ENCODE results near the gene SLC17A5.

DNA sequence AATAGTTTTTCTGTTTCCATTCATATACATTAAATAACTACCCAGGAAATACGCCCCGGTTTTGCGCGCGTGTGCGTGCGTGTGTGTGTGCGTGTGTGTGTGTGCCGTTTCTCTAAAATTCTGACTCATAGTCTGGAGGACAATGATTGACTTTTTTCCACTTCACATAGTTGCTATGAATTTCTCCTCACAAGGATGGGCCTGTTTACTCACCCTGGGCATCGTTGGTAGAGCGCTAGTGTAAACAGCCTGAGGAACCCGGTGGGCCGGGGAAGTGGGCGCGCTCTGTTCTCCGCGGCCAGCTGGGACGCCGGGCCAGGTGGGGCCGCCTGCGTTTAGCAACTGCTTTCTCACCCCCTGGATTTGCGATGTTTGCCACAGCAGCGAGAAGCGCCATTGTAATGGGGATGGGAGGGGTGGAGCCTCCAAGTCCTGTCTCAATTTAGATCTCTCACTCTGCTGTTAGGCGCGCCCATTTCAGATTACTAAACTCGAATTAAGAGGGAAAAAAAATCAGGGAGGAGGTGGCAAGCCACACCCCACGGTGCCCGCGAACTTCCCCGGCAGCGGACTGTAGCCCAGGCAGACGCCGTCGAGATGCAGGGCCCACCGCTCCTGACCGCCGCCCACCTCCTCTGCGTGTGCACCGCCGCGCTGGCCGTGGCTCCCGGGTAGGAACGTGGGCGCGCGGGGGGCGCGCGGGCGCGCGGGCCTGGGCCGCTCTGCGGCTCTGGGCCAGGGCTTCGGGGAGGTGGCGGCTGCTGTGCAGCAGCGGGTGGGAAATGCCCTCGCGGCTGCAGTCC is 42.0 kb upstream of the SLC17A5 start, which contains the start of gene CD109:
- TF ChIP-seq EZH2 (IDR thresholded peaks at IDR 0.05; ENCODE audit: low read depth): no peak
- TF ChIP-seq, protein P1, sequence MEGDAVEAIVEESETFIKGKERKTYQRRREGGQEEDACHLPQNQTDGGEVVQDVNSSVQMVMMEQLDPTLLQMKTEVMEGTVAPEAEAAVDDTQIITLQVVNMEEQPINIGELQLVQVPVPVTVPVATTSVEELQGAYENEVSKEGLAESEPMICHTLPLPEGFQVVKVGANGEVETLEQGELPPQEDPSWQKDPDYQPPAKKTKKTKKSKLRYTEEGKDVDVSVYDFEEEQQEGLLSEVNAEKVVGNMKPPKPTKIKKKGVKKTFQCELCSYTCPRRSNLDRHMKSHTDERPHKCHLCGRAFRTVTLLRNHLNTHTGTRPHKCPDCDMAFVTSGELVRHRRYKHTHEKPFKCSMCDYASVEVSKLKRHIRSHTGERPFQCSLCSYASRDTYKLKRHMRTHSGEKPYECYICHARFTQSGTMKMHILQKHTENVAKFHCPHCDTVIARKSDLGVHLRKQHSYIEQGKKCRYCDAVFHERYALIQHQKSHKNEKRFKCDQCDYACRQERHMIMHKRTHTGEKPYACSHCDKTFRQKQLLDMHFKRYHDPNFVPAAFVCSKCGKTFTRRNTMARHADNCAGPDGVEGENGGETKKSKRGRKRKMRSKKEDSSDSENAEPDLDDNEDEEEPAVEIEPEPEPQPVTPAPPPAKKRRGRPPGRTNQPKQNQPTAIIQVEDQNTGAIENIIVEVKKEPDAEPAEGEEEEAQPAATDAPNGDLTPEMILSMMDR (conservative IDR thresholded peaks at IDR 0.05): no peak
